Mesendoderm (in vitro differentiated cells): Measurements from ENCODE around the gene ABCB7.

ENCODE experiments used
- DNase-seq: peaks from one replicate; pipeline ENCODE4 v3.0.0; 2013
- H2AK5ac ChIP-seq: 2 replicates; pipeline ENCODE4 v1.6.1; 2013; ENCODE audit warnings: low read length, inconsistent platforms
- H2BK120ac ChIP-seq: 2 replicates; pipeline ENCODE4 v1.6.1; 2013; ENCODE audit warnings: low read depth, mild to moderate bottlenecking, low read length, moderate library complexity, mixed read lengths
- H2BK15ac ChIP-seq: replicated peaks from 2 replicates; pipeline ENCODE4 v1.6.1; 2013; ENCODE audit warnings: low read depth, mild to moderate bottlenecking, moderate library complexity
- H2BK5ac ChIP-seq: 2 replicates; pipeline ENCODE4 v1.6.1; 2013; ENCODE audit warnings: low read length, inconsistent platforms
- H3K18ac ChIP-seq: 2 replicates; pipeline ENCODE4 v1.6.1; 2013; ENCODE audit warnings: mild to moderate bottlenecking, low read length, mixed read lengths
- H3K23ac ChIP-seq: one replicate; pipeline ENCODE4 v1.6.1; 2013; ENCODE audit warnings: low read length
- H3K27ac ChIP-seq: 2 replicates; pipeline ENCODE4 v1.5.1; 2013; ENCODE audit warnings: low read depth, mild to moderate bottlenecking, inconsistent platforms, low read length, moderate library complexity
- H3K27me3 ChIP-seq: 2 replicates; pipeline ENCODE4 v1.6.1; 2013; ENCODE audit warnings: low read length, control low read depth, mild to moderate bottlenecking, inconsistent platforms; ENCODE audit not compliant: insufficient read depth, poor library complexity
- H3K36me3 ChIP-seq: 2 replicates; pipeline ENCODE4 v1.6.1; 2013; ENCODE audit warnings: low read length, inconsistent platforms; ENCODE audit not compliant: control insufficient read depth, insufficient read depth
- H3K4ac ChIP-seq: one replicate; pipeline ENCODE4 v1.6.1; 2013; ENCODE audit warnings: low read depth, mild to moderate bottlenecking, low read length, moderate library complexity
- H3K4me1 ChIP-seq: 2 replicates; pipeline ENCODE4 v1.6.1; 2013; ENCODE audit warnings: low read depth, low read length, inconsistent platforms; ENCODE audit not compliant: control insufficient read depth
- H3K4me2 ChIP-seq: 2 replicates; pipeline ENCODE4 v1.6.1; 2013; ENCODE audit warnings: low read length
- H3K4me3 ChIP-seq: 2 replicates; pipeline ENCODE4 v1.5.1; 2013; ENCODE audit warnings: mild to moderate bottlenecking, low read length
- H3K56ac ChIP-seq: one replicate; pipeline ENCODE4 v1.6.1; 2013; ENCODE audit warnings: low read length
- H3K79me1 ChIP-seq: 2 replicates; pipeline ENCODE4 v1.6.1; 2013; ENCODE audit warnings: low read length, inconsistent platforms
- H3K79me2 ChIP-seq: 2 replicates; pipeline ENCODE4 v1.6.1; 2013; ENCODE audit warnings: mild to moderate bottlenecking, low read length; ENCODE audit not compliant: control insufficient read depth, insufficient read depth
- H3K9ac ChIP-seq: 2 replicates; pipeline ENCODE4 v1.6.1; 2013; ENCODE audit warnings: low read length, inconsistent platforms
- H4K5ac ChIP-seq: one replicate; pipeline ENCODE4 v1.6.1; 2013; ENCODE audit warnings: low read length
- H4K8ac ChIP-seq: one replicate; pipeline ENCODE4 v1.6.1; 2013; ENCODE audit warnings: low read depth, mild to moderate bottlenecking, control low read depth, low read length, moderate library complexity
- WGBS: extraction: QIAGEN DNeasy Blood & Tissue Kit; methylation state at CpG from one replicate; pipeline ENCODE4 v1.1.7; 2013; ENCODE audit warnings: low lambda C conversion rate, missing lambda C conversion rate; ENCODE audit not compliant: insufficient coverage; ENCODE audit errors: extremely low coverage; 5-methylcytosine and 5-hydroxymethylcytosine counted together

The ABCB7 gene

DNA sequence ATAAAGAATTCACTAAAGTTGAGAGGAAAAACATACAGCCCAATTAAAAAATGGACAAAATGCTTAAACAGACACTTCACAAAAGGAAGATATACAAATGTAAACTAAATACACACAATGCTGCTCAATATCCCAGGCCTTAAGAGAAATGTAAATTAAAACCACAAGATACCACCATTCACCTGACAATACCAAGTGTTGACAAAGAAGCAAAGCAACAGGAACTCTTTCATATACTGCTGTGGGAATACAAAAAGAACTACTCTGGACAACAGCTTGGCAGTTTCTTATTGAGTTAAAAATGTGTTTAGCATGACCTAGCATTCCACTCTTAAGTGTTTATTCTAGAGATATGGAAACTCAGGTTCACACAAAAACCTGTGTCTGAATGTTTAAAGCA, 71.3 kb downstream of the ABCB7 start:
- no peaks in the 10 kb centered on the region for H3K27me3 ChIP-seq
- H3K4me2 ChIP-seq: no peak overlapping the region
- no peak overlapping the region for H3K9ac ChIP-seq
- no peaks in the 10 kb centered on the region for H3K79me2 ChIP-seq
- H3K36me3 ChIP-seq: no peaks in the 10 kb centered on the region
- H3K56ac ChIP-seq: no peak overlapping the region
- H3K4ac ChIP-seq: no peak overlapping the region
- no peak for DNase-seq
- no peak overlapping the region for H2AK5ac ChIP-seq
- H3K18ac ChIP-seq: no peak overlapping the region
- no peak overlapping the region for H4K5ac ChIP-seq
- no peaks in the 10 kb centered on the region for H3K79me1 ChIP-seq
- H3K4me3 ChIP-seq: no peak overlapping the region
- no peak overlapping the region for H2BK120ac ChIP-seq
- H2BK5ac ChIP-seq: no peak overlapping the region
- H2BK15ac ChIP-seq: no peak overlapping the region
- H3K4me1 ChIP-seq: no peaks in the 10 kb centered on the region
- no peak overlapping the region for H3K23ac ChIP-seq
- no peak overlapping the region for H4K8ac ChIP-seq
- H3K27ac ChIP-seq: no peak overlapping the region

DNA sequence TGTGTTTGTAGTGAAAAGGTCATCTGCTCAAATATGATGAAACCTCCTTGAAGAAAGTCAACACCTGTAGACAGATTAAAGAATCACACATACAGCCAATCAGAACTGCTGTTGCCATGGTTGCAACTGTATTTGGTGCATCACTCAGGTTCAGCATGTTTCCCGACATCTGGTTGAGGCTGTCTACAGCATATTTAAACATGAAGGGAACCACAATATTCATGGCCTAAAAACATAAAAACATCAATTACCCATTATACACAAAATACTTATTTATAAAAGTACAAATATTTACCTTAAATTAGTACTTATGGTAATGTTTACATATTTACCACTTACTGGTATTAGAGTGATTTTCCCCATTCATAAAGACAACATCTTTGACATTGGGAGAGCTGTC, 79.7 kb downstream of the ABCB7 start:
- no peaks in the 10 kb centered on the region for H3K27me3 ChIP-seq
- no peak overlapping the region for H2BK15ac ChIP-seq
- H3K4me3 ChIP-seq: no peak overlapping the region
- no peak overlapping the region for H3K27ac ChIP-seq
- no peak overlapping the region for H3K18ac ChIP-seq
- H3K4me1 ChIP-seq: no peaks in the 10 kb centered on the region
- H3K79me1 ChIP-seq: no peaks in the 10 kb centered on the region
- no peak overlapping the region for H4K8ac ChIP-seq
- no peaks in the 10 kb centered on the region for H3K36me3 ChIP-seq
- no peak overlapping the region for H3K56ac ChIP-seq
- H3K4ac ChIP-seq: no peak overlapping the region
- H2BK120ac ChIP-seq: no peak overlapping the region
- no peak overlapping the region for H3K9ac ChIP-seq
- no peak overlapping the region for H4K5ac ChIP-seq
- no peak overlapping the region for H2BK5ac ChIP-seq
- DNase-seq: no peak
- H2AK5ac ChIP-seq: no peak overlapping the region
- no peaks in the 10 kb centered on the region for H3K79me2 ChIP-seq
- no peak overlapping the region for H3K23ac ChIP-seq
- H3K4me2 ChIP-seq: no peak overlapping the region
- WGBS: no CpG with 5 or more reads among the region's 1 CpG

DNA sequence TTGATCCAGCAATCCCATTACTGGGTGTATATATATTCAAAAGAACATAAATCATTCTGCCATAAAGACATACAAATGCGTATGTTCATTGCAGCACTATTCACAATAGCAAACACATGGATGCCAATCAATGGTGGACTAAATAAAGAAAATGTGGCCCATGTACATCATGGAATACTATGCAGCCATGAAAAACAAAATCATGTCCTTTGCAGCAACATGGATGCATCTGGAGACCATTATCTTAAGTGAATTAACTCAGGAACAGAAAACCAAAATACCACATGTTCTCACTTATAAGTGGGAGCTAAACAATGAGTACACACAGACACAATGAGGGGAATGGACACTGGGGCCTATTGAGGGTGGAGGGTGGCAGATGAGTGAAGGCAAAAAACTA, 81.6 kb downstream of the ABCB7 start:
- Histone ChIP-seq H3K4ac (no peak overlapping the region), H2BK5ac (no peak overlapping the region), H3K4me1 (no peaks in the 10 kb centered on the region), H3K79me2 (no peaks in the 10 kb centered on the region), H3K36me3 (no peaks in the 10 kb centered on the region), H3K27me3 (no peaks in the 10 kb centered on the region), H3K9ac (no peak overlapping the region), H2AK5ac (no peak overlapping the region), H2BK120ac (no peak overlapping the region), H2BK15ac (no peak overlapping the region), H3K79me1 (no peaks in the 10 kb centered on the region), H4K8ac (no peak overlapping the region), H3K56ac (no peak overlapping the region), H3K27ac (no peak overlapping the region), H3K18ac (no peak overlapping the region), H3K4me3 (no peak overlapping the region), H4K5ac (no peak overlapping the region), H3K4me2 (no peak overlapping the region), H3K23ac (no peak overlapping the region)
- no peak for DNase-seq
- no CpG with 5 or more reads among the region's 1 CpG for WGBS

DNA sequence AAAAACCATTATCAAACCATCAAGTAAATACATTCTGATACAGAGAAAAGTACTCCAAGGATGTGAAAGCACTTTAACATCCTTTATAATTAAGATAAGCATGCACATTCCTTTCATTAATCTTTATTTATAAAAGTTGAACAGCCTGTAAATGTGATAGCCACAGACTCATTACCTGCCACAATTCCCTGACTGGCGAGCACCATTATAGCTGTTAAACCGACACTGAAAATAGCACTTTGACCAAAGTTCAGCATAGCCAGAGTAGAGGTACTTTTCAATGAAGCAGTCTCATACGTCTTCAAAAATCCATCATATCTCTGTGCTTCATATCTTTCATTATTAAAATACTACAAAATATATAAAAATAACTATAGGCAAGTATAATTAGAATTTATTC, 84.7 kb downstream of the ABCB7 start:
- H3K18ac ChIP-seq: no peak overlapping the region
- H3K9ac ChIP-seq: no peak overlapping the region
- H2BK5ac ChIP-seq: no peak overlapping the region
- no peaks in the 10 kb centered on the region for H3K79me1 ChIP-seq
- no CpG with 5 or more reads among the region's 3 CpGs for WGBS
- H4K5ac ChIP-seq: no peak overlapping the region
- no peak overlapping the region for H3K4me3 ChIP-seq
- no peak overlapping the region for H4K8ac ChIP-seq
- H3K23ac ChIP-seq: no peak overlapping the region
- no peaks in the 10 kb centered on the region for H3K36me3 ChIP-seq
- no peak overlapping the region for H2BK120ac ChIP-seq
- H3K79me2 ChIP-seq: no peaks in the 10 kb centered on the region
- H2BK15ac ChIP-seq: no peak overlapping the region
- H3K56ac ChIP-seq: no peak overlapping the region
- H3K4me2 ChIP-seq: no peak overlapping the region
- H3K27ac ChIP-seq: no peak overlapping the region
- no peaks in the 10 kb centered on the region for H3K27me3 ChIP-seq
- no peaks in the 10 kb centered on the region for H3K4me1 ChIP-seq
- no peak overlapping the region for H2AK5ac ChIP-seq
- no peak overlapping the region for H3K4ac ChIP-seq
- DNase-seq: no peak

DNA sequence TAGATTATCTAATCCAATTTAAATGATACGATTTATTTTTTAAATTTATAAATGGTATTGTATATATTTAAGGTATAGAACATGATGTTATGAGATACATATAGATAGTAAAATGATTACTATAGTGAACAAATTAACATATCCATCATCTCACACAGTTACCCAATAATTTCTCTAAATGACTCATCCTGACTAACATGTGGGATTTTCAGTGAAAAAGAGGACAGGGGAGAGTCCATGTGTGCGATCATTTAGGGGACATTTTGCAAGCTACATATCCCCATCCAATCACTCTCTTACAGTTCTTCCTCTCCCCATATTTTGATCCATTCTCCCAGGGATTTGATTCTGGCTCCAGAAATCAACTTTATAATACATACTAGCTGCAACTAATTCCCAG, 88.2 kb downstream of the ABCB7 start:
- no peak overlapping the region for H3K27ac ChIP-seq
- H3K36me3 ChIP-seq: no peaks in the 10 kb centered on the region
- H4K5ac ChIP-seq: no peak overlapping the region
- no peak for DNase-seq
- H2BK120ac ChIP-seq: no peak overlapping the region
- H3K4me2 ChIP-seq: no peak overlapping the region
- H3K18ac ChIP-seq: no peak overlapping the region
- no peaks in the 10 kb centered on the region for H3K27me3 ChIP-seq
- H3K56ac ChIP-seq: no peak overlapping the region
- H4K8ac ChIP-seq: no peak overlapping the region
- H3K4ac ChIP-seq: no peak overlapping the region
- no peak overlapping the region for H3K9ac ChIP-seq
- H3K79me2 ChIP-seq: no peaks in the 10 kb centered on the region
- H3K23ac ChIP-seq: no peak overlapping the region
- no peak overlapping the region for H3K4me3 ChIP-seq
- H2AK5ac ChIP-seq: no peak overlapping the region
- no peak overlapping the region for H2BK5ac ChIP-seq
- no peaks in the 10 kb centered on the region for H3K79me1 ChIP-seq
- WGBS: 100% methylated on average over 1 of the region's 2 CpGs
- H3K4me1 ChIP-seq: no peaks in the 10 kb centered on the region
- H2BK15ac ChIP-seq: no peak overlapping the region

DNA sequence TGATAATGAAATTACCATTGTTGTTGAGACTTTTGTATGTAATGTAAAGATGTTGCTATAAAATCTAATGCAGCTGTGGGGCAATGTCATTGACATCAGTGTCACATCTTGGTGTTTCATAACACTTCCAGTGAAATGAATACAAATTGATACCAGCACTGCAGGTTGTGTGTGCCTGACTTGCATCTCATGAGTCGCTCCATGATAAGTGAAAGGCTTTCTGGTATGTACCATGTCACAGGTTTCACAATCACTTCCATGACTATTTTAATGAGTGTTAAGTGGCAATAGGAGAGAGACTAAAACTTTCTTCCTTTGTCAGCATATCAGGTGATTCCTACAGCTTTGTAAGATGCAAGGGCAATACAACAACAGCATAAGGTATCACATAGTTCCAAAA, 94.4 kb downstream of the ABCB7 start:
- no peak overlapping the region for H4K8ac ChIP-seq
- H3K4me2 ChIP-seq: no peak overlapping the region

More for the DNA sequence above, 94.4 kb downstream of the ABCB7 start:
- Histone ChIP-seq H3K18ac (no peak overlapping the region), H3K4me1 (no peaks in the 10 kb centered on the region), H3K79me1 (no peaks in the 10 kb centered on the region), H3K56ac (no peak overlapping the region), H4K5ac (no peak overlapping the region), H3K27me3 (no peaks in the 10 kb centered on the region), H2AK5ac (no peak overlapping the region), H3K36me3 (no peaks in the 10 kb centered on the region), H2BK15ac (no peak overlapping the region), H3K4me3 (no peak overlapping the region), H3K4ac (no peak overlapping the region), H3K23ac (no peak overlapping the region), H2BK5ac (no peak overlapping the region), H3K9ac (no peak overlapping the region), H3K27ac (no peak overlapping the region), H3K79me2 (no peaks in the 10 kb centered on the region), H2BK120ac (no peak overlapping the region)
- WGBS: no CpG with 5 or more reads among the region's 1 CpG
- peak; percentile 18 for DNase-seq
